GM12864 (cell line): ENCODE results near the gene TTLL7.

Experiments used
- DNase-seq: peaks from one replicate; pipeline ENCODE4 v3.0.0-alpha.2; 2011; ENCODE audit warnings: low read depth
- H3K4me3 ChIP-seq: 2 replicates; pipeline ENCODE4 v1.5.1; 2011; ENCODE audit warnings: mild to moderate bottlenecking, low read depth, low read length, control low read depth
- CTCF ChIP-seq: IDR thresholded peaks from 2 replicates; pipeline ENCODE4 v1.5.1; 2011; ENCODE audit warnings: low read depth, mild to moderate bottlenecking, moderate library complexity, low read length, control low read depth, inconsistent platforms; ENCODE audit errors: missing control alignments

TTLL7 gene

GRCh38 chr1:83896299-83896698 lies 102.6 kb downstream of the TTLL7 start:
- TF ChIP-seq CTCF, result no peak
- H3K4me3 ChIP-seq, result no peak overlapping the region
- no peak for DNase-seq

GRCh38 chr1:83889707-83890106 lies 109.2 kb downstream of the TTLL7 start:
- no peak for TF ChIP-seq CTCF
- DNase-seq, result no peak
- H3K4me3 ChIP-seq, result no peak overlapping the region

- H3K4me3 ChIP-seq, result no peak overlapping the region
- no peak for DNase-seq
- no peak for TF ChIP-seq CTCF
These were observed 111.4 kb downstream of the TTLL7 start for GRCh38 chr1:83887483-83887882.

- H3K4me3 ChIP-seq, result no peak overlapping the region
- no peak for TF ChIP-seq CTCF
- DNase-seq, result no peak
These were observed 115.0 kb downstream of the TTLL7 start for GRCh38 chr1:83883979-83884378.

GRCh38 chr1:83882906-83883305 lies 116.0 kb downstream of the TTLL7 start:
- TF ChIP-seq CTCF, result peak; percentile 27
- no peak overlapping the region for H3K4me3 ChIP-seq
- no peak for DNase-seq

GRCh38 chr1:83872515-83872914 lies 126.4 kb downstream of the TTLL7 start:
- no peak for TF ChIP-seq CTCF
- DNase-seq, result no peak
- no peak overlapping the region for H3K4me3 ChIP-seq

- DNase-seq, result no peak
- TF ChIP-seq CTCF, result no peak
- H3K4me3 ChIP-seq, result no peak overlapping the region
These were observed 133.9 kb downstream of the TTLL7 start for GRCh38 chr1:83864991-83865390.
